HepG2 (cell line): ENCODE measurements around the gene CCDC83.

Experiments used
- HDAC6 ChIP-seq: fragments of 200-600 bp; sonication (generic); IDR thresholded peaks from 2 replicates; pipeline ENCODE4 v1.7.0; 2017; ENCODE audit warnings: mild to moderate bottlenecking, antibody characterized with exemption, low read length, low read depth
- MIER3 ChIP-seq: IDR thresholded peaks from 2 replicates; pipeline ENCODE4 v1.6.1; 2016; ENCODE audit warnings: missing compliant biosample characterization, borderline replicate concordance
- POLR2A ChIP-seq, 2 experiments: IDR thresholded peaks; 2 replicates each; pipeline ENCODE4 v1.6.1; 2011; ENCODE audit warnings: low read depth in 2 of 2, low read length in 2 of 2, mild to moderate bottlenecking in 1 of 2, moderate library complexity in 1 of 2; ENCODE audit not compliant: insufficient read depth in 1 of 2
- YY1 ChIP-seq: IDR thresholded peaks from 2 replicates; pipeline ENCODE4 v1.6.1; 2011; ENCODE audit warnings: low read length, low read depth, moderate library complexity, mild to moderate bottlenecking; ENCODE audit not compliant: insufficient read depth, insufficient replicate concordance
- ZFP41 ChIP-seq: sonication (generic); formaldehyde crosslinking; IDR thresholded peaks from 2 replicates; pipeline ENCODE4 v1.4.0; 2020; ENCODE audit warnings: mild to moderate bottlenecking, missing genetic modification reagents, borderline replicate concordance
- ZNF431 ChIP-seq: sonication (generic); formaldehyde crosslinking; IDR thresholded peaks from 2 replicates; pipeline ENCODE4 v1.9.0; 2022; ENCODE audit warnings: missing genetic modification reagents, low read depth, mild to moderate bottlenecking, borderline replicate concordance
- TF ChIP-seq, protein P1 (sequence below): sonication (generic); formaldehyde crosslinking; IDR thresholded peaks from 2 replicates; pipeline ENCODE4 v1.9.0; 2021; ENCODE audit warnings: missing genetic modification reagents, borderline replicate concordance
- TF ChIP-seq, protein P2 (sequence below): sonication (generic); formaldehyde crosslinking; IDR thresholded peaks from 2 replicates; pipeline ENCODE4 v1.5.0; 2020; ENCODE audit warnings: missing genetic modification reagents

GRCh38 chr11:85831050-85831449 is 24.1 kb upstream of the CCDC83 start:
- TF ChIP-seq, protein P1, sequence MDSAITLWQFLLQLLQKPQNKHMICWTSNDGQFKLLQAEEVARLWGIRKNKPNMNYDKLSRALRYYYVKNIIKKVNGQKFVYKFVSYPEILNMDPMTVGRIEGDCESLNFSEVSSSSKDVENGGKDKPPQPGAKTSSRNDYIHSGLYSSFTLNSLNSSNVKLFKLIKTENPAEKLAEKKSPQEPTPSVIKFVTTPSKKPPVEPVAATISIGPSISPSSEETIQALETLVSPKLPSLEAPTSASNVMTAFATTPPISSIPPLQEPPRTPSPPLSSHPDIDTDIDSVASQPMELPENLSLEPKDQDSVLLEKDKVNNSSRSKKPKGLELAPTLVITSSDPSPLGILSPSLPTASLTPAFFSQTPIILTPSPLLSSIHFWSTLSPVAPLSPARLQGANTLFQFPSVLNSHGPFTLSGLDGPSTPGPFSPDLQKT (CRISPR knock-in tag) = no peak
- TF ChIP-seq, protein P2, sequence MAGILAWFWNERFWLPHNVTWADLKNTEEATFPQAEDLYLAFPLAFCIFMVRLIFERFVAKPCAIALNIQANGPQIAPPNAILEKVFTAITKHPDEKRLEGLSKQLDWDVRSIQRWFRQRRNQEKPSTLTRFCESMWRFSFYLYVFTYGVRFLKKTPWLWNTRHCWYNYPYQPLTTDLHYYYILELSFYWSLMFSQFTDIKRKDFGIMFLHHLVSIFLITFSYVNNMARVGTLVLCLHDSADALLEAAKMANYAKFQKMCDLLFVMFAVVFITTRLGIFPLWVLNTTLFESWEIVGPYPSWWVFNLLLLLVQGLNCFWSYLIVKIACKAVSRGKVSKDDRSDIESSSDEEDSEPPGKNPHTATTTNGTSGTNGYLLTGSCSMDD (CRISPR knock-in tag) = no peak
- TF ChIP-seq YY1 (no peak), ZFP41 (CRISPR knock-in tag) (no peak), HDAC6 (no peak), ZNF431 (no peak), MIER3 (CRISPR knock-in tag) (no peak), POLR2A (IDR thresholded peaks at IDR 0.05; ENCODE audit: insufficient read depth in 1 of 2, low read depth in 2 of 2, low read length in 2 of 2) (no peak)
